GM12891 (cell line): Measurements from ENCODE around the gene LRRC66.

Source experiments
- PAX5 ChIP-seq: IDR thresholded peaks from 2 replicates; pipeline ENCODE4 v1.6.1; 2011; ENCODE audit warnings: low read length, moderate library complexity, mild to moderate bottlenecking; ENCODE audit not compliant: insufficient read depth, severe bottlenecking
- POLR2A ChIP-seq: IDR thresholded peaks from 2 replicates; pipeline ENCODE4 v1.6.1; 2011; ENCODE audit warnings: low read depth, low read length, control low read depth
- POLR2AphosphoS5 ChIP-seq: IDR thresholded peaks from 2 replicates; pipeline ENCODE4 v1.6.1; 2011; ENCODE audit warnings: low read depth, low read length, control low read depth
- SPI1 ChIP-seq: IDR thresholded peaks from 2 replicates; pipeline ENCODE4 v1.6.1; 2011; ENCODE audit warnings: low read depth, low read length, control low read depth

DNA sequence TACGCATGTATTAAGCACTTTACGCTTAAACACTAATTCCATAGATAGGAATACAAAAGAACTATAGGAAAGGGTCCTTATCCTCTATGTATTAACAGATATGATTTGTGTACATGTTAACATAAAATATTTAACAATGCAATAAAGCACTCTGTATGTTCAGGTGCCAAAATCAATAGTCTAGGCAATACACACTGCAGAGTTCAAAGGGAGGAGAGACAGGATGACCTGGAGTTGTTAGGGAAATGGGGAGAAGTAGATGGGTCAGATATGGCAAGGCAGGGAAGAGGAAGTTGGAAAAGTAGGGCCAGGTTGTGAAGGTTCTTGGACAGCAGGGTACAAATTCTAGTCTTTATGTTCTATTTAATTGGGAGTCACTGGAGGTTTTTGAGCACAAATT lies 15.0 kb upstream of the LRRC66 start:
- TF ChIP-seq POLR2A (no peak), POLR2AphosphoS5 (no peak), PAX5 (no peak), SPI1 (no peak)
